Gastrocnemius medialis (tissue), 4 donors: Measurements from ENCODE around the gene RASAL2. TPM values are rescaled to one million over a fixed set of nuclear protein-coding genes. Genes with fewer than 3 reads are reported as not detected.

Source experiments
- ATAC-seq, 2 donors: fragments of 150-250 bp; one replicate each; pipeline ENCODE4 v1.9.1; 2016
- DNase-seq, 2 donors: peaks; one replicate each; pipeline ENCODE4 v3.0.0-alpha.2; 2019
- H3K27ac ChIP-seq, 4 donors: fragments of 200-600 bp; sonication (generic); 1 replicate in 1 of 4; 2 replicates in 3 of 4; pipeline ENCODE4 v1.5.1; 2016 to 2018; ENCODE audit warnings: mild to moderate bottlenecking in 2 of 4, moderate library complexity in 1 of 4
- H3K27me3 ChIP-seq, 3 donors: fragments of 200-600 bp; sonication (generic) in 2 of 3; 1 replicate in 1 of 3; 2 replicates in 2 of 3; pipeline versions ENCODE4 v1.5.1 to v1.6.0; 2016 to 2019; ENCODE audit warnings: mild to moderate bottlenecking in 1 of 3, moderate library complexity in 1 of 3
- H3K36me3 ChIP-seq, 2 donors: fragments of 200-600 bp; sonication (generic) in 1 of 2; one replicate each; pipeline ENCODE4 v1.5.1; 2017 to 2018
- H3K4me1 ChIP-seq, 2 donors: fragments of 200-600 bp; sonication (generic) in 1 of 2; one replicate each; pipeline ENCODE4 v1.5.1; 2016 to 2017; ENCODE audit warnings: mild to moderate bottlenecking in 2 of 2
- H3K4me3 ChIP-seq, 4 donors: fragments of 200-600 bp; sonication (generic) in 3 of 4; 1 replicate in 1 of 4; 2 replicates in 3 of 4; pipeline ENCODE4 v1.5.1; 2016 to 2019; ENCODE audit warnings: mild to moderate bottlenecking in 2 of 4
- H3K9me3 ChIP-seq, 3 donors: fragments of 200-600 bp; sonication (generic) in 2 of 3; 1 replicate in 1 of 3; 2 replicates in 2 of 3; pipeline ENCODE4 v1.5.1; 2016 to 2019
- POLR2A ChIP-seq, 2 donors: fragments of 450-650 bp; IDR thresholded peaks; one replicate each; pipeline ENCODE4 v1.6.1; 2017; ENCODE audit warnings: antibody characterized with exemption in 2 of 2, mild to moderate bottlenecking in 2 of 2, moderate library complexity in 2 of 2
- in situ Hi-C, 4 donors: fragments of 200-750 bp; cut with MboI; loops; one replicate each; pipeline versions ENCODE4 v1.15.0 to v1.8.0; 2017; ENCODE audit warnings: low sequenced_read_pairs in 4 of 4
- intact Hi-C: fragments of 100-400 bp; cut with DNase I; formaldehyde crosslinking; loops from one replicate; pipeline ENCODE4 v1.15.1; 2023; ENCODE audit warnings: low total_unique reads
- total RNA-seq, 4 donors: library from RNA; depleted of rRNA; stranded (reverse); fragments of >200 nt; gene quantifications; one replicate each; pipeline versions ENCODE4 v1.1.0 to v1.2.3, GENCODE V29; 2016
- TF ChIP-seq, protein P1 (sequence below), 5 experiments: fragments of 450-650 bp in 3 of 5; fragments of 200-600 bp in 2 of 5; sonication (generic) in 2 of 5; IDR thresholded peaks in 4 of 5; conservative IDR thresholded peaks in 1 of 5; 1 replicate in 4 of 5; 2 replicates in 1 of 5; pipeline ENCODE4 v1.5.1; 2016 to 2019; ENCODE audit warnings: antibody characterized with exemption in 5 of 5, mild to moderate bottlenecking in 3 of 5, moderate library complexity in 3 of 5

RASAL2 gene
- total RNA-seq, 4 donors from 2014 or later, result 7.6 to 13.4 (median 8.8) TPM

DNA sequence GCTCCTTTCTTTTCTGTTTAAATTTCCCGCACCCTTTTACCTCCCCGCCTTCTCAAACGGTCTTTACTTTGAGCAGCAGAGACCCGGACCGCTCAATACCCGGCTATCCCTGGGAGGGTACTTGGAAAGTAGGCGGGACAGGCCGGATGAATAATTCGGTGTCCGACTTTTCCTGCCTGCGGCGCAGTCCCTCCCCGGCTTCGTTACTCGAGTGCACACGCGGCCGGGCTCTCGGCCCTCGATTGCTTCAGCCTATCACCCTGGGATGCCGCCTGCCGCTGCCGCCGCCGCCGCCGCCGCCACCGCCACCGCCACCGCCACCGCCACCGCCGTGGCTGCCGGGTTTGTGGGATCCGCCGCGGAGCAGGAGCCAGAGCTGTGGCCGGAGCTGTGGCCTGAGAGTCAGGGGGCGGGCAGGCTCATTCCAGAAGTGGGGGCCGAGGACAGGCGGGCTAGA lies 382 bp upstream of the RASAL2 start:
- in situ Hi-C loops (no loop called here), intact Hi-C loops (loop anchor here (5.0 kb wide), 1 partner anchor 36 kb away; no protein-coding TSS in a partner anchor)

DNA sequence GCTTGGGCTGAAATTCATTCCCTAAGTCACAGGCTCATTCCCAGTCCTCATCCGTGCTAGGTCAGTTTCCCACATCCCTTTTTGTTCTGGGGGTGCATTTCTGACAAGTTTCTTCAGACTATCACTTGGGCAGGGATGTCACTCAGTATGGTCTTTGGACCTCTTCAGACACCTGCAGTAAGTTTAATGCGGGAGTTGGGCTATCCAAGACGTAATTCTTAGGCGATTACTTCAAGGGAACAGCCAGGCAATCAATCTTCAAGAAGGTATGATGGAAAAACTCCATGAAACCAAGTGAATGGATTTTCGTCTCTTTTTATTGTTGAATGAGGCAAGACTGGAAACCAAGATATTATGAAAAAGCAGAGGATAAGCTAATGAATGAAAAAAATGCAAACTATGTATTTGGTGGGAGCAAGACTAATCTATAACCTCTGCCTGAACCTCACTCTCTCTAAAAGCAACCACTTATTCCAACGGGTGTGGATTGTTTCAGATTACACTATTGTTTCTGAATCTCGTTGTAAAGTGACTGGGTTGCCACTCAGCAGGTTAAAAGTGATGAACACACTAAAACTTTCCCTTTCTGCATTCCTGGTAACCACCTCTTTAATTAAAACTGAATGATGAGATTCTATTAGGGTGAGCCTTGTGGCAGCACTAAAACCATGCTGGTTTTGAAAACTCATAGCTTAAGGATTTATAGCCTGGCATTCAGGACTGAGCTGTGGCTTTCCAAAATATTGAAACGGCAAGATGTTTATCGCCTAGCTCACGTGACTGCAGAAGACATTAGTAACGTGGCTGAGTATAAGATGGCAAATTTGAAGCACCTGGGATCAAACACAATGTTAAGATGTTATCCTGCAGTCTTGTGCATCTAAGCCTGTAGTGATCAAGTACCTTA lies 1.1 kb downstream of the RASAL2 start:
- Histone ChIP-seq H3K27ac (peak overlapping the region; percentile 84 to 90 (median 86)), H3K4me3 (peak overlapping the region; percentile 89 to 92 (median 91)), H3K4me1 (peaks cover 26% of the 10 kb centered on the region in 2 donors), H3K36me3 (no peaks in the 10 kb centered on the region), H3K27me3 (no peaks in the 10 kb centered on the region), H3K9me3 (no peaks in the 10 kb centered on the region)
- TF ChIP-seq, protein P1, sequence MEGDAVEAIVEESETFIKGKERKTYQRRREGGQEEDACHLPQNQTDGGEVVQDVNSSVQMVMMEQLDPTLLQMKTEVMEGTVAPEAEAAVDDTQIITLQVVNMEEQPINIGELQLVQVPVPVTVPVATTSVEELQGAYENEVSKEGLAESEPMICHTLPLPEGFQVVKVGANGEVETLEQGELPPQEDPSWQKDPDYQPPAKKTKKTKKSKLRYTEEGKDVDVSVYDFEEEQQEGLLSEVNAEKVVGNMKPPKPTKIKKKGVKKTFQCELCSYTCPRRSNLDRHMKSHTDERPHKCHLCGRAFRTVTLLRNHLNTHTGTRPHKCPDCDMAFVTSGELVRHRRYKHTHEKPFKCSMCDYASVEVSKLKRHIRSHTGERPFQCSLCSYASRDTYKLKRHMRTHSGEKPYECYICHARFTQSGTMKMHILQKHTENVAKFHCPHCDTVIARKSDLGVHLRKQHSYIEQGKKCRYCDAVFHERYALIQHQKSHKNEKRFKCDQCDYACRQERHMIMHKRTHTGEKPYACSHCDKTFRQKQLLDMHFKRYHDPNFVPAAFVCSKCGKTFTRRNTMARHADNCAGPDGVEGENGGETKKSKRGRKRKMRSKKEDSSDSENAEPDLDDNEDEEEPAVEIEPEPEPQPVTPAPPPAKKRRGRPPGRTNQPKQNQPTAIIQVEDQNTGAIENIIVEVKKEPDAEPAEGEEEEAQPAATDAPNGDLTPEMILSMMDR (IDR thresholded peaks at IDR 0.05 in 4 of 5, conservative IDR thresholded peaks at IDR 0.05 in 1 of 5), result peak in 1 of 5 experiments; percentile 7
- no peak for TF ChIP-seq POLR2A (IDR thresholded peaks at IDR 0.05)
- intact Hi-C loops (loop anchor here (2.0 to 5.0 kb wide), 2 partner anchors 38 to 56 kb away; no protein-coding TSS in a partner anchor), in situ Hi-C loops (no loop called here)
- DNase-seq (no peak), ATAC-seq (no peak)

More for the DNA sequence above, 382 bp upstream of the RASAL2 start:
- no peak for TF ChIP-seq POLR2A (IDR thresholded peaks at IDR 0.05)
- TF ChIP-seq, protein P1 (IDR thresholded peaks at IDR 0.05 in 4 of 5, conservative IDR thresholded peaks at IDR 0.05 in 1 of 5), result no peak
- Histone ChIP-seq H3K9me3 (no peaks in the 10 kb centered on the region), H3K4me3 (peak overlapping the region; percentile 89 to 92 (median 91)), H3K36me3 (no peaks in the 10 kb centered on the region), H3K27me3 (no peaks in the 10 kb centered on the region), H3K27ac (peak overlapping the region; percentile 84 to 90 (median 86)), H3K4me1 (peaks cover 24 to 26% of the 10 kb centered on the region in 2 donors)
- DNase-seq (peak; percentile 82 to 87), ATAC-seq (peak; percentile 93)

DNA sequence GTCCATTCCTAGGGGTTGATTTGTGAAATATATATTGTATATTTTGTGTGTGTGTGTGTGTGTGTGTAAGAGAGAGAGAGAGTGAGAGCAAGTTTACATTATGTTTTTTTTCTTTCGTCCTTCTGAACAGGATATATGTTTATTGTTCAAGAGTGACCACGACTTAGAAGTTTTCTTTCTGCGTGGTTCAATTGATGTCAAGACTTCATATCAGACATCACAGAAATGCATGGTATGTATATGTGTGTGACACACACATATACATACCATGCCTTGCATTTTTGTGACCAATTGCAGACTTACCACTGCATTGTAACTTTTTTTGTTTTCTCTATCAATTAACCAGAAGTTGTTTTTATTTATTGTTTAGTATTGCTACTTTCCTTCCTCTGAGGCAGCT lies 2.5 kb downstream of the RASAL2 start:
- Histone ChIP-seq H3K9me3 (no peaks in the 10 kb centered on the region), H3K27me3 (no peaks in the 10 kb centered on the region), H3K4me3 (peak overlapping the region in 3 of 4 donors; percentile 89 to 92 (median 91)), H3K4me1 (peaks cover 26% of the 10 kb centered on the region in 2 donors), H3K27ac (peak overlapping the region in 3 of 4 donors; percentile 85 to 90 (median 88)), H3K36me3 (no peaks in the 10 kb centered on the region)
- intact Hi-C loops, result no loop called here
- TF ChIP-seq, protein P1 (IDR thresholded peaks at IDR 0.05 in 4 of 5, conservative IDR thresholded peaks at IDR 0.05 in 1 of 5), result no peak
- TF ChIP-seq POLR2A (IDR thresholded peaks at IDR 0.05), result no peak
- DNase-seq (no peak), ATAC-seq (no peak)
- in situ Hi-C loops, result no loop called here

DNA sequence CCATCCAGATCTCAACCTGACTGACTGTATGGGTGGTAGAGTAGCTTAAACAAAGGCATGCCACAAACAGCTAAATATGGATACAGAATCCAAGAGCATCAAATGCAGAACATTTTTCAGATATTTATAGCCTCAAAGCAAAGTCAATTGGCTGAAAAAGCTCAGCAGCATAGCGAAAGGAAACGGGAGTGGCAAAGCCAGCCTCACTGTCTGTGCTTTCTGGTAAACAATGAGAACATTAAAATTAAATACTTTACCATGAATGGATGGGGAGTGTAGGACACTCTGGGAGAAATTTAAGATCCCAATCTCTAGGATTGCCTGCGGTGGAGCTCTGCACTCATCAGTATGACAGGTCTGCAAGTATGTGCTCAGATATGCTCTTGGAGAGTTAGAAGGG lies 4.4 kb downstream of the RASAL2 start:
- Histone ChIP-seq H3K9me3 (no peaks in the 10 kb centered on the region), H3K36me3 (no peaks in the 10 kb centered on the region), H3K4me3 (peak overlapping the region in 1 of 4 donors; percentile 22), H3K4me1 (peaks cover 15 to 16% of the 10 kb centered on the region in 2 donors), H3K27me3 (no peaks in the 10 kb centered on the region), H3K27ac (peak overlapping the region in 2 of 4 donors; percentile 13 to 49)
- DNase-seq (no peak), ATAC-seq (no peak)
- intact Hi-C loops, result no loop called here
- TF ChIP-seq, protein P1 (IDR thresholded peaks at IDR 0.05 in 4 of 5, conservative IDR thresholded peaks at IDR 0.05 in 1 of 5), result no peak
- TF ChIP-seq POLR2A (IDR thresholded peaks at IDR 0.05), result no peak
- in situ Hi-C loops, result no loop called here
